BJ (cell line): ENCODE data around the gene ADAMTS12. TPM values are rescaled to one million over a fixed set of nuclear protein-coding genes. Genes with fewer than 3 reads are reported as not detected.

Experiments
- CTCF ChIA-PET: fragments of 350-600 bp; formaldehyde crosslinking; extraction: SDS; loops from one replicate; lab custom pipeline; 2021; ENCODE audit warnings: antibody characterized with exemption, inconsistent platforms; lab: Yijun Ruan, JAX
- POLR2A ChIA-PET: fragments of 300-600 bp; sonication (Branson Sonifier 250); formaldehyde crosslinking; extraction: SDS; loops from one replicate; lab custom pipeline; 2021; ENCODE audit warnings: antibody characterized with exemption; lab: Charles Lee
- DNase-seq: peaks from one replicate; pipeline ENCODE4 v3.0.0-alpha.2; 2011; ENCODE audit warnings: low read depth
- H3K27me3 ChIP-seq: 2 replicates; pipeline ENCODE4 v1.6.0; 2011; ENCODE audit warnings: low read length; ENCODE audit not compliant: control insufficient read depth, insufficient read depth
- H3K36me3 ChIP-seq: 2 replicates; pipeline ENCODE4 v1.5.1; 2011; ENCODE audit warnings: low read length; ENCODE audit not compliant: control insufficient read depth, insufficient read depth
- H3K4me3 ChIP-seq: 2 replicates; pipeline ENCODE4 v1.5.1; 2011; ENCODE audit warnings: low read depth, mild to moderate bottlenecking, control low read depth, low read length
- CTCF ChIP-seq: IDR thresholded peaks from 2 replicates; pipeline ENCODE4 v1.5.1; 2011; ENCODE audit warnings: low read depth, mild to moderate bottlenecking, control low read depth, inconsistent platforms, low read length, moderate library complexity; ENCODE audit not compliant: insufficient read depth
- polyA plus RNA-seq: library from polyadenylated mRNA; depleted of rRNA; stranded (reverse); fragments of >200 nt; gene quantifications from 2 replicates; pipeline ENCODE4 v1.2.3, GENCODE V29; 2011

ADAMTS12 gene
- polyA plus RNA-seq, 1 experiment, result 25.6 TPM

- no peaks in the 10 kb centered on the region for H3K36me3 ChIP-seq
- no peak for TF ChIP-seq CTCF
- POLR2A ChIA-PET, result no interaction called here
- DNase-seq, result no peak
- no peak overlapping the region for H3K4me3 ChIP-seq
- H3K27me3 ChIP-seq, result no peaks in the 10 kb centered on the region
- CTCF ChIA-PET, result no interaction called here
Observed at GRCh38 chr5:33712664-33713063, 179.1 kb downstream of the ADAMTS12 start.

- Histone ChIP-seq H3K36me3 (no peaks in the 10 kb centered on the region), H3K4me3 (no peak overlapping the region), H3K27me3 (no peaks in the 10 kb centered on the region)
- ChIA-PET POLR2A (no interaction called here), CTCF (interaction anchor here (1.0 kb wide), 1 partner anchor 224 kb away, joined by 3 read pairs; no protein-coding TSS in a partner anchor)
- no peak for TF ChIP-seq CTCF
- no peak for DNase-seq
Observed at GRCh38 chr5:33711094-33711679, 180.6 kb downstream of the ADAMTS12 start.

GRCh38 chr5:33702867-33703266 lies 188.9 kb downstream of the ADAMTS12 start:
- ChIA-PET POLR2A (no interaction called here), CTCF (no interaction called here)
- no peak for TF ChIP-seq CTCF
- Histone ChIP-seq H3K4me3 (no peak overlapping the region), H3K27me3 (no peaks in the 10 kb centered on the region), H3K36me3 (no peaks in the 10 kb centered on the region)
- no peak for DNase-seq

- CTCF ChIA-PET, result interaction anchor here (1.0 kb wide), 1 partner anchor 44 kb away, joined by 3 read pairs; no protein-coding TSS in a partner anchor
Observed at GRCh38 chr5:33701951-33702350, 189.8 kb downstream of the ADAMTS12 start.

GRCh38 chr5:33701251-33701650 lies 190.5 kb downstream of the ADAMTS12 start:
- TF ChIP-seq CTCF, result no peak
- Histone ChIP-seq H3K36me3 (no peaks in the 10 kb centered on the region), H3K4me3 (no peak overlapping the region), H3K27me3 (no peaks in the 10 kb centered on the region)
- ChIA-PET CTCF (interaction anchor here (1.0 kb wide), 1 partner anchor 43 kb away, joined by 3 read pairs; no protein-coding TSS in a partner anchor), POLR2A (no interaction called here)
- no peak for DNase-seq

More at GRCh38 chr5:33701951-33702350, 189.8 kb downstream of the ADAMTS12 start:
- Histone ChIP-seq H3K36me3 (no peaks in the 10 kb centered on the region), H3K27me3 (no peaks in the 10 kb centered on the region), H3K4me3 (no peak overlapping the region)
- no peak for TF ChIP-seq CTCF
- POLR2A ChIA-PET, result no interaction called here
- DNase-seq, result no peak
